ENCODE results near the gene EHBP1.

- TF ChIP-seq USF2 (IDR thresholded peaks at IDR 0.05; ENCODE audit: borderline replicate concordance, low read depth, low read length) (no peak), NFIC (IDR thresholded peaks at IDR 0.05; ENCODE audit: borderline replicate concordance) (no peak), TCF12 (IDR thresholded peaks at IDR 0.05) (no peak), SIN3A (IDR thresholded peaks at IDR 0.05; ENCODE audit: borderline replicate concordance, low read depth, low read length) (no peak), EP300 (IDR thresholded peaks at IDR 0.05; ENCODE audit: borderline replicate concordance in 1 of 2, low read depth in 1 of 2, low read length in 1 of 2) (no peak)
These were observed 251.1 kb downstream of the EHBP1 start for GRCh38 chr2:62956651-62957050.
